HUES48 (cell line): ENCODE data around the gene DNAH6.

Source experiments
- H3K27ac ChIP-seq: one replicate; pipeline ENCODE4 v1.7.0; 2013; ENCODE audit warnings: low read depth, low read length, inconsistent platforms
- H3K27me3 ChIP-seq: 2 replicates; pipeline ENCODE4 v1.6.1; 2013; ENCODE audit warnings: mild to moderate bottlenecking, low read length; ENCODE audit not compliant: control insufficient read depth, insufficient read depth
- H3K36me3 ChIP-seq: 2 replicates; pipeline ENCODE4 v1.6.1; 2013; ENCODE audit warnings: low read length; ENCODE audit not compliant: control insufficient read depth, insufficient read depth
- H3K4me1 ChIP-seq: 2 replicates; pipeline ENCODE4 v1.6.1; 2013; ENCODE audit warnings: mild to moderate bottlenecking, low read length; ENCODE audit not compliant: control insufficient read depth, insufficient read depth
- H3K4me3 ChIP-seq: 2 replicates; pipeline ENCODE4 v1.5.1; 2013; ENCODE audit warnings: mild to moderate bottlenecking, low read depth, low read length
- H3K9ac ChIP-seq: 2 replicates; pipeline ENCODE4 v1.6.1; 2013; ENCODE audit warnings: mild to moderate bottlenecking, low read depth, low read length, moderate library complexity
- H3K9me3 ChIP-seq: 2 replicates; pipeline ENCODE4 v1.6.1; 2013; ENCODE audit warnings: low read length; ENCODE audit not compliant: control insufficient read depth, insufficient read depth

The DNAH6 gene

DNA sequence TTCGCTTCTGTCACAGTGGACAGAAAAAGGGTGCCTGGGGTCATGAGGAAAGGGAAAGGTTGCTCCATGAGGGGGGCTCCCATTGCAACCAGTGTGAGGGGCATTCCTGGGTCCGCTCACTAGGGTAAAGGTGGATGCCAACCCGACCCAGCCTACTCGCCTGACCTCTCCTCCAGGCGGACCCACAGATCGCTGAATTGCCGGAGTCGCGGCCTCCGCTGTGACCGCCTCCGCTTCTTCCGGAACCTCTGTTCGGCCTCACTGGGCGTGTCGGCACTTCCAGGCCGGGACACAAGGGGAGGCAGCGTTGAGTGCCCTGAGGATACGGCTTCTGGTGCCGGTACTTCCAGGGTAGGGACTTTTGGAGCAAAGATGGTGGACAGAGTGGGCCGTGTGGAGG lies 307.5 kb downstream of the DNAH6 start:
- no peak overlapping the region for H3K9ac ChIP-seq
- no peak overlapping the region for H3K27ac ChIP-seq

DNA sequence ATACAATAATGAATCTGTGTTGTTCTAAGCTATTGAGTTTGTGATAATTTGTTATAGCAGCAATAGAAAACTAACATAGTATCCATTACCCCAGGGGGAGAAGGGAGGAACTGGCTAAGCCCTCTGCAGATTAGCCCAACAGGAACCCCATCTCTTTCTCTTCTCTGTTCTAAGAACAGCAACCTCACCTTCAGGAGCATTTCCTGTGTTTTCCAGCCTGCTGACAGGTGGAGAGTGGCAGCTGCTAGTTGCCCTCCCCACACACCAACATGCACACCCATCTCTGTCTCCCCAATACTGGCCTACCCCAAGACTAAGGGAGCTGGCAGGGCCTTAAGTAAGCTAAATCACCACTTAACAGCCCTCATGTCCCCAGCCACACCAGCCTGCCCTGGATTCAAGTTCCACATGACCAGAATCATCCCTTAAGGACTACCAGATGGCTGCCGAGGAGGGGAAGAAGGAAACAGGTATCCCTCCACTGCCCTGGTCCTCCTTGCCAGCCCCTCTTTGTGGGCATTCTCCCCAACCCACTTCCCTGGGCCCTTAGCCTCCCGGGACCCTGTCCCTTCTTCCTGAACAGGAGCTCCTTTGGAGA lies 311.8 kb downstream of the DNAH6 start:
- H3K9ac ChIP-seq: no peak overlapping the region
- H3K4me1 ChIP-seq: peaks cover 4% of the 10 kb centered on the region
- no peak overlapping the region for H3K27ac ChIP-seq
- H3K9me3 ChIP-seq: no peaks in the 10 kb centered on the region
- H3K27me3 ChIP-seq: no peaks in the 10 kb centered on the region
- no peaks in the 10 kb centered on the region for H3K36me3 ChIP-seq
- no peak overlapping the region for H3K4me3 ChIP-seq

More for the DNA sequence above, 307.5 kb downstream of the DNAH6 start:
- Histone ChIP-seq H3K27me3 (no peaks in the 10 kb centered on the region), H3K9me3 (no peaks in the 10 kb centered on the region), H3K4me1 (no peaks in the 10 kb centered on the region), H3K4me3 (no peak overlapping the region), H3K36me3 (no peaks in the 10 kb centered on the region)

DNA sequence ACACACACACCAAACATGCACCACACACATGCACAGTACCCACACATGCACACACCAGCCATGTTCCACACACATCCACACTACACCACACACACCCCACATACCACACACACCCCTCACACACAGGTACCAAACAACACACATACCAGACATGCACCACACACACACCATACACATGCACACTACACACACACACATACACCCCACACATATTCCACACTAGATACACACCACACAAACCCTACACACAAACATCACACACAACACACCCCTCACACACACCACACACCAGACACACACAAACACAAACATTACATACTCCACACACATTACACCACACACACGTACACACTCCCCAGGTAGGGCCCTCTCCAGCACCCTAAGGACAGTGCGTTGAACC lies 313.4 kb downstream of the DNAH6 start:
- H3K27me3 ChIP-seq: no peaks in the 10 kb centered on the region
- H3K4me1 ChIP-seq: peaks cover 8% of the 10 kb centered on the region
- H3K36me3 ChIP-seq: no peaks in the 10 kb centered on the region
- H3K9me3 ChIP-seq: no peaks in the 10 kb centered on the region
- no peak overlapping the region for H3K27ac ChIP-seq
- H3K9ac ChIP-seq: no peak overlapping the region
- H3K4me3 ChIP-seq: no peak overlapping the region

DNA sequence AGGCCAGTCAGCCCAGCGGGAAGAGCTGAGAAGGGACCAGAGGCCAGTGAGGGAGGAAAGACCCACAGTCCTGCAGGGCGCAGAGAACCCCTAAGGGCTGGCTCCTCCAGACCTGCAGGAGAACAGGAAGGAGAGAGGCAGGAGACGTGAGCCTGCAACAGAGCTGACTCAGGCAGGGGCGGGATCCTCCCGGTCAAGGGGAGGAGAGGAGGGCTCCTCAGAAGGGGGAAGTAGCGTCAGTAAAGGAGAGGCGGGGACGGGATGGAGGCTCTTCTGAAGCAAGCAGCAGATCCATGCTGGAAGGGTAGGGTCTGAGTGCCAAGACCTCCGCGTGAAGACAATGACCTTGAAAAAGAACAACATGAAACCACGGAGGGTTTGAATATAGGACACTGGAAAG lies 313.8 kb downstream of the DNAH6 start:
- no peaks in the 10 kb centered on the region for H3K27me3 ChIP-seq
- no peaks in the 10 kb centered on the region for H3K36me3 ChIP-seq
- H3K9ac ChIP-seq: no peak overlapping the region
- no peaks in the 10 kb centered on the region for H3K9me3 ChIP-seq
- H3K27ac ChIP-seq: no peak overlapping the region
- peaks cover 8% of the 10 kb centered on the region for H3K4me1 ChIP-seq
- no peak overlapping the region for H3K4me3 ChIP-seq

DNA sequence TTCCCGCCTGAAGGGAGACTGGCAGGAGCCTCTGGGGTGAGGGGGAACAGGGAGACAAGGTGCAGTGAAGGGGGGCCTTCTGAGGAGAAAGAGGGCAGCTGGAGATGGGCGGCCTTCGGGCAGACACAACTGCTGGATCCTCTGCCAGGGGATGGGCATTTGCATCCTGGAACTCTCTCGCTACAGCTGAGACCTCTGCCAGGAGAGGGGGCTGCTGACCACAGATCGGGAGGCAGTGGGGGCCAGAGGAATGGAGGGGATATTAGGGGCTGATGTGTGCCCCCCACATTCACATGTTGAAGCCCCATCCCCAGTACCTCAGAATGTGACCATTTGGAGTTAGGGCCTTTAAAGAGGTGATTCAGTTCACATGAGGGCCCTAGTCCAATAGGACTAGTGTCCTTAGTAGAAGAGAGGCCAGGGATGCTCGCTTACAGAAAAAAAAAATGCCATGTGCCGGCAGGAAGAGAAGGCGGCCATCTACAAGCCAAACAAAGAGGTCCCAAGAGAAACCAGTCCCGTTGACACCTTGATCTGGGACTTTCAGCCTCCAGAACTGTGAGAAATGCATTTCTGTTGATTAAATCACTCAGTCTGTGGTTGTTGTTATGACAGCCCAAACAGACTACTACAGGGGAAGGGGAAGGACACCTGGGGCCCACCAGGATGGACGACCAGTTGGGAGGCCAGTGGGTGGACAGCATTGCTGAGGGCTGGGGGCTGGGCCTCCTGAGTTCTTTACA lies 314.6 kb downstream of the DNAH6 start:
- Histone ChIP-seq H3K9me3 (no peaks in the 10 kb centered on the region), H3K4me3 (no peak overlapping the region), H3K9ac (no peak overlapping the region), H3K36me3 (no peaks in the 10 kb centered on the region), H3K27ac (no peak overlapping the region), H3K27me3 (no peaks in the 10 kb centered on the region), H3K4me1 (peaks cover 8% of the 10 kb centered on the region)

DNA sequence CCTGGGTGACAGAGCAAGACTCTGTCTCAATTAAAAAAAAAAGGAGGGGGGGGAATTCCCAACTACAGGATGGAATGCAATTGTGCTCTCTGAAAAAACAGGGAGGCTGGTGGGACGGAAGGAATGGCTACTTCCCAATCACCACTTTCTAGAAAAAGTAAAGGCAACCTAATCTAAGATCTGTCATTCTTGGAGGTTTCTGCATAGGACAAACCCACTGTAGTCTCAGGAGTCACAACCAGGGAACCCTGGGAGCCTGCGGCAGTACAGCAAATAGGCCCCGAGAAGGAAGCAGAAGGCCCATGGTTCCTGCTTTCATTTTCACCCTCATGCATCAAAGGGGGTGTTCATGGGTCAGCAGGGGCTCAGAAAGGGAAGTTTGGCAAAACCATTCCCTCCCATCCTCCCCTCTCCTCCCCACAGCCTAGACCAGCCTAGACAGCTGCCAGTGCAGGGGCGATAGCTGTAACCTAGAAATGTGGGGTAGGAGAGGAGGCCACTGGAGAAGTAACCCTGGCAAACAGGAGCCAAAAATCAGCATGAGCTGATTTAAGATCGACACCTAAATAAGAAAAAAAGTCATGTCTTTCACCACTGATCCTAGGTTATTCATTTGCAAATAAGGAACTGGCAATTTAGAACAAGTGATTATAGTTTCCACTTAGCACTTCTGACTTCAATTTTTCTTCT lies 316.6 kb downstream of the DNAH6 start:
- Histone ChIP-seq H3K27ac (no peak overlapping the region), H3K9ac (no peak overlapping the region)

DNA sequence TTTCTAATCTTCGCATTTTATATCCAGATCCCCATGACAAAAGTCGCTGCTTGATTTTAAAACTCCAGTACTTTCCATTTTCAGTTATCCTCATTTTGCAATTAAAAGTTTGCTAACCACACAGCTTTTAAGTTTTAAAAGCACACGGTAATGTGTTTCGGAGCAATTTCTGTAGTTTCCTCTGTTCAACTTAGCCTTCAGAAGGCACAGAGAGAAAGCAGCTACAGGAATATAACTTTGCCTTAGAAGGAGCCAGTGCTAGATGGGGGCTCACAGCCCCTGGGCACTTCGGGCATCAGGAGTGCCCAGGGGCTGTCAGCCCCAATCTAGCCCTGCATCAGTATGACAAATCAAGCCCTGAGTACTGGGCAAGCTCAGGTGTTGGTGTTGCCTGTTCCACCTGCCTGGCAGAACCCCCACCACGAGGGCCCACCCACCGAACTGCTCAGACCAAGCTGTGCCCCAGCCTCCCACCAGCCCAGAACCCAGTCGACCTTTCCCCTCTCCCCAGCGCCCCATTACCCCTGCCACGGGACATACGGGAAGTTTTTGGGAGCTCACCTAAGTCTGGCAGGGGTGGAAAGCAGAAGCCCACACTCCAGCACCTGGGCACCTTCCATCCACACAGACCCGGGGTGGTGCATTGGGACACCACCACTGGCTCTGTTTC lies 317.3 kb downstream of the DNAH6 start:
- H3K4me3 ChIP-seq: no peak overlapping the region
- H3K4me1 ChIP-seq: peaks cover 8% of the 10 kb centered on the region
- H3K9me3 ChIP-seq: no peaks in the 10 kb centered on the region; the same call in 1 of the 2 replicates
- no peak overlapping the region for H3K27ac ChIP-seq
- no peak overlapping the region for H3K9ac ChIP-seq
- H3K36me3 ChIP-seq: no peaks in the 10 kb centered on the region
- H3K27me3 ChIP-seq: no peaks in the 10 kb centered on the region

More for the DNA sequence above, 316.6 kb downstream of the DNAH6 start:
- H3K4me3 ChIP-seq: no peak overlapping the region
- H3K27me3 ChIP-seq: no peaks in the 10 kb centered on the region
- H3K4me1 ChIP-seq: peaks cover 8% of the 10 kb centered on the region
- no peaks in the 10 kb centered on the region for H3K36me3 ChIP-seq
- no peaks in the 10 kb centered on the region; the same call in 1 of the 2 replicates for H3K9me3 ChIP-seq

DNA sequence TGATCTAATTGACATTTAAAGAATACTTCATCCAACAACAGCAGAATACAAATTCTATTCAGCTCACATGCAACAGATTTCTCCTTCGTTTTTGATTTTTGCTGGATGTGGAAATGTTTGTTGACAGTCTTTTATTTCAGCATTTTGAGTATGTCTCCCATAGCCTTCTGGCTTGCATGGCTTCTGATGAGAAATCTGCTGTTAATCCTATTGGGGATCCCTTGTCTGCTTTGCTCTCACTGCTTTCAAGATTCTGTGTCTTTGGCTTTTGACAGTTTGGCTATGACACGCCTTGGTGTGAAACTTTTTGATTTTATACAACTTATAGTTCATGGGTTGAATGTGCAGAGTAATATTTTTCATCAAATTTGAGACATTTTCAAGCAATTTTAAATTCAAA lies 319.9 kb downstream of the DNAH6 start:
- H3K36me3 ChIP-seq: no peaks in the 10 kb centered on the region
- H3K27ac ChIP-seq: no peak overlapping the region
- no peak overlapping the region for H3K4me3 ChIP-seq
- no peaks in the 10 kb centered on the region; the same call in 1 of the 2 replicates for H3K9me3 ChIP-seq
- H3K4me1 ChIP-seq: peaks cover 8% of the 10 kb centered on the region
- no peaks in the 10 kb centered on the region for H3K27me3 ChIP-seq
- H3K9ac ChIP-seq: no peak overlapping the region

DNA sequence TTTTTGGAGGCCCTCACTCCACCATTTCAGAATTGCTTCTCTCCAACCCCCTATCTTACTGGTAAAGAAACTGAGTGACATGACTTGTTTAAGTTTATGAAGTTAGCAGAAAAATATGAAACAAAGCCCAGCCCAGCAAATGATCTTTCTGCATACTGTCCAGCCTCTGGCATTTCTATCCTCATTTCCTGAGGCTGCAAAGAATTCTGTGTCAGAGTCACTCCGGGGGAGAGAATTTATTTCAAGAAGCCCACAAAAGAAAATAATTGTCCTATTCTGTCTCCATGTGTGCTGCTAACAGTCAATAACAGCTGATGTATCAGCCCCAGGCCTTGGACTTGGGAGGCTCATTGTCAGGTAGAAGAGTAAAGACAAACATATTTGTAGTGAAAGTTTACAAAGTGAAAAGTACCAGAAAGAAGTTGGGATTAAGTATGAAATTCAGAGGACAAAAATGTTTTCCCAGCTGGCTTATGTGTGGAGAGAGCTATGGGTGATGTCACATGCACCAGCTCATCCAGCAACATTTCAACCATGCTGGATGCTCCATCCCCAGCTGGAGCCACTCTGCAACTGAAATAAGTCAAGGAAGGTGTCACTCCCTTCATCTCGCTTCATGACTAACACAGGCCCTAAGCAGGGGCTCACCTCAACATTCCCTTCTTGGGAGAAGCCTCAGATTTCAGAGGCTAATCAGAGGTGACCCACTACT lies 322.3 kb downstream of the DNAH6 start:
- Histone ChIP-seq H3K36me3 (no peaks in the 10 kb centered on the region), H3K4me1 (no peaks in the 10 kb centered on the region), H3K9me3 (no peaks in the 10 kb centered on the region; the same call in 1 of the 2 replicates), H3K9ac (no peak overlapping the region), H3K27me3 (no peaks in the 10 kb centered on the region), H3K4me3 (no peak overlapping the region), H3K27ac (no peak overlapping the region)

DNA sequence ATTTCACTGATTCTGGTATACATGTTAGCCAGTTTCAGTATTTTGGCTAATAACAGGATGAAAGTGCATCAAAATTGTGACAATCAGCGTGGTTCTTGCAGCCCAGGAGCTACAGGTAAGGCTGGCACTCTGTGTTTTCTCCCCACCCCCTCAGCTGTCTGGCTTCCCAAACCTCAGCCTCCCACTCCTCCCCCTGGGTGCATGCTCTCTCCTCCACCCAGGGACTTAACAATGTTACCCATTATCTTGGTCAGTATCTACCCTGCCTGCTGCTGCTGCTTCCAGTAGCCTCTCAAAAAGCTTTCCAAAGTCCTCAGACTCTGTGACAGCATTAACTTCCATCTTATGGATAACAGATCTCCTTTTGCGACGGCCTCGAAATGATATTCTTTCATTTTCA lies 323.6 kb downstream of the DNAH6 start:
- H3K9me3 ChIP-seq: no peaks in the 10 kb centered on the region; the same call in 1 of the 2 replicates
- no peak overlapping the region for H3K4me3 ChIP-seq
- H3K4me1 ChIP-seq: no peaks in the 10 kb centered on the region
- H3K36me3 ChIP-seq: no peaks in the 10 kb centered on the region
- no peaks in the 10 kb centered on the region for H3K27me3 ChIP-seq
- H3K9ac ChIP-seq: no peak overlapping the region
- no peak overlapping the region for H3K27ac ChIP-seq
